Omental fat pad (tissue), 4 donors: ENCODE data around the gene DSG3. TPM values are rescaled to one million over a fixed set of nuclear protein-coding genes. Genes with fewer than 3 reads are reported as not detected.

Source experiments
- ATAC-seq: fragments of 150-250 bp; one replicate; pipeline ENCODE4 v1.9.1; 2016; ENCODE audit warnings: mild to moderate bottlenecking, moderate library complexity; ENCODE audit not compliant: low FRiP score
- DNase-seq: peaks from one replicate; pipeline ENCODE4 v3.0.0-alpha.2; 2019; ENCODE audit warnings: low spot score
- total RNA-seq, 4 donors: library from RNA; depleted of rRNA; stranded (reverse); fragments of >200 nt; gene quantifications; one replicate each; pipeline ENCODE4 v1.1.0, GENCODE V29; 2016
- TF ChIP-seq, protein P1 (sequence below), 3 donors: fragments of 450-650 bp; IDR thresholded peaks; one replicate each; pipeline ENCODE4 v1.5.1; 2016 to 2017; ENCODE audit warnings: antibody characterized with exemption in 3 of 3, mild to moderate bottlenecking in 3 of 3, moderate library complexity in 2 of 3

DSG3 gene
- total RNA-seq, 4 donors from 2014 or later, result not detected

DNA sequence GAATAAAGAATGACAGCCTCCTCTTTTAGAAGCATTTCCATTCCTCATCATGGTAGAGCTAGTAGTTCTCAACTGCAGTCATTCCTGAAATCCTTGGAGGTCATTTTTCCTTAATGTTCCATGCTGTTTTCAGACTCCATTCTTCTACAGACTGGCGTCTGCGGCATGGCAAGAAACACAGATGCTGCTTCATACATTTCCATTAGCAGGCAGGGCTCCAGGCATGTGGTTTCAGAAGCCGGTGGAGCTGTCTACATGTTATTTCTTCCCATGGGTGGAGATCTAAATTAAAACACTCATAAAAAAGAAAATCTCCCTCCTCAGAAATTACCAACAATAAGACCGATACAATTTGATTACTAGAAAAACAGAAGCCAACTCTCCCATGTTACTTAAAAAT, 6.0 kb upstream of the DSG3 start:
- TF ChIP-seq, protein P1, sequence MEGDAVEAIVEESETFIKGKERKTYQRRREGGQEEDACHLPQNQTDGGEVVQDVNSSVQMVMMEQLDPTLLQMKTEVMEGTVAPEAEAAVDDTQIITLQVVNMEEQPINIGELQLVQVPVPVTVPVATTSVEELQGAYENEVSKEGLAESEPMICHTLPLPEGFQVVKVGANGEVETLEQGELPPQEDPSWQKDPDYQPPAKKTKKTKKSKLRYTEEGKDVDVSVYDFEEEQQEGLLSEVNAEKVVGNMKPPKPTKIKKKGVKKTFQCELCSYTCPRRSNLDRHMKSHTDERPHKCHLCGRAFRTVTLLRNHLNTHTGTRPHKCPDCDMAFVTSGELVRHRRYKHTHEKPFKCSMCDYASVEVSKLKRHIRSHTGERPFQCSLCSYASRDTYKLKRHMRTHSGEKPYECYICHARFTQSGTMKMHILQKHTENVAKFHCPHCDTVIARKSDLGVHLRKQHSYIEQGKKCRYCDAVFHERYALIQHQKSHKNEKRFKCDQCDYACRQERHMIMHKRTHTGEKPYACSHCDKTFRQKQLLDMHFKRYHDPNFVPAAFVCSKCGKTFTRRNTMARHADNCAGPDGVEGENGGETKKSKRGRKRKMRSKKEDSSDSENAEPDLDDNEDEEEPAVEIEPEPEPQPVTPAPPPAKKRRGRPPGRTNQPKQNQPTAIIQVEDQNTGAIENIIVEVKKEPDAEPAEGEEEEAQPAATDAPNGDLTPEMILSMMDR (IDR thresholded peaks at IDR 0.05), result no peak
- DNase-seq (no peak), ATAC-seq (no peak)

DNA sequence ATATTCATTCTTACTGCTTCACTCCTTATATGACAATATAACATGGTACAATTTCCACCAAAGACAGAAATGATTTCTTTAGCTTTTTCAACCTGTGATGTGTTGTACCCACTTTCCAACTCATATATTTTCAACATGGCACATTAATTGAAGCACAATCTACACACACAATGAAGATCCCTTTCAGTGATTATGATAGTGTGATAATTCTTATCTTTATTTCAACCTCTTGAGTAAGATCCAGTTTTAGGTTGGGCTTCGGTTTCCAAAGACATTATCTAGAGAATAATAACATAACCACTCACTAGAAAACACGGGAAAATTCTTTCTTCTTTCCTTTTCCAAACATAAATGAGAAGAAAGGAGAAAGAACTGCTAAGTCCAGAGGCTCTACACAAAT, 3.4 kb upstream of the DSG3 start:
- DNase-seq (no peak), ATAC-seq (no peak)
- TF ChIP-seq, protein P1 (IDR thresholded peaks at IDR 0.05), result no peak

DNA sequence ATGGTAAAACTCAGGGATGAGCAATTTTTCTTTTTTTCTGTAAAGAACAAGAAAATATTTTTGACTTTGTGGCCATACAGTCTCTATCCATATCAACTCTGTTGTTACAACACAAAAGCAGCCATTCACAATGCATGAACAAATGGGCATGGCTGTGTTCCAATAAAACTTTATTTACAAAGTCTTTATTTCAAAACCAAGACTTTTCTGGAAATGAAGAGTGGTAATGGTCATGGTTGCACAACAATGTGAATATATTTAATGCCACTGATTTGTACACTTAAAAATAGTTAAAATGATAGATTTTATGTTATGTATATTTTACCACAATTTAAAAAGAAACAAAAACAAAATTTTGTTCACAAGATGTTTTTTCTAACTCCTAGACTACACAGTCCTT, 1.6 kb upstream of the DSG3 start:
- TF ChIP-seq, protein P1 (IDR thresholded peaks at IDR 0.05), result no peak
- no peak for ATAC-seq

DNA sequence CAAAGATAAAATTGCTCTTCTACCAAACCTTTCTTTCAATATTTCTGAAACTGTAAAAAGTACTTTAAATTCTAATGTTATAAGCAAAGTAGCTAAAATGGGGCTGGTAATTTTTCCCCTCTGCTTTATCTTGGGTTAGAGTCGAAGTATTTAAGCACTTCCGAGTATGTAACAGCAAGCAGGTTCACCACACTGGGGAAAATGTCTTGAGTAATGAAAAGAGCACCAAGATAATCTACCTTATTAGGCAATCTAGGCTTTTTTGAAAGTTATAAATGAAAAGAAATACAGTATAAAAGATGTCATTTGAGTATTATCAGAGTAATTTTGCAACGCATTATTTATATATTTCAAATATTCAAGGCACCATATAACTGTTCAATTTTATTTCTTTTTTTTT, 687 bp upstream of the DSG3 start:
- DNase-seq (no peak), ATAC-seq (no peak)
- TF ChIP-seq, protein P1 (IDR thresholded peaks at IDR 0.05), result no peak

More for the DNA sequence above, 1.6 kb upstream of the DSG3 start:
- no peak for DNase-seq

DNA sequence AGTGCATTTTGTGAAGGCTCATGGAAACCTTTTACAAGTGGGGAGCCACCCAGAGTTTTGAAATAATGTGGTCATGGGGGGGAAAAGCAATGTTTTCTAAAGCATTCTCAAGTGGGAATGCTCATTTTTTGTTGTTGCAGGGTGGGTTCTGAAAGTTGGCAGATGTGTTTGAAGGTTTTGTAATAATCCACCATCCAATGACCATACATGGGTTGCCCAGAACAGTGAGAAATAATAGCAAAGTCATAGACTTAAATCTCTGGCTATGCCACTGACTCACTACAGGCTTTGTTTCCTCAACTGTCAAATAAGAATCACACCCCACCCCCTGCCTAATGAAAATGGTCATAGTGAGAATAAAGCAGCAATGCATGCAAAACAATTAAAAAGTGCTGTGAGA, 2.9 kb downstream of the DSG3 start:
- DNase-seq, result no peak
- no peak for ATAC-seq
- TF ChIP-seq, protein P1 (IDR thresholded peaks at IDR 0.05), result no peak

DNA sequence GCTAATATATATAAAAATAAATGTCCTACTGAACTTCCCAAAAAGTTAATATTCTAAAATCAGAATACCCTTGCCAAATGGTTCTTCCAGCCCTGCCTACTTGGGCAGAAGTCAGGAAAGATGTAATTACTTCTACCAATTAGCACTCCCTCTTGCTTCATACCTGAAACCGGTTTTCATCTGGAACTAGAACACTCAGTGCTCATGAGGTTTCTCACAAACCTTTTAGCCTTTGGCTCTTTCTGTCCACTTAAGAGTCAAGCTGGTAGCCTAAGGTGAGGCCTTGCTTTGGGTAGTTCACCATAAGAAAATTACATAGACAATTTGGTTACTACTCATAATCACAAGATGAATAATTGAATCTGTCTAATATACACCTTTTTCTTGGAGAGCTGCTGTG, 4.1 kb downstream of the DSG3 start:
- TF ChIP-seq, protein P1 (IDR thresholded peaks at IDR 0.05), result no peak
- ATAC-seq (no peak), DNase-seq (no peak)

DNA sequence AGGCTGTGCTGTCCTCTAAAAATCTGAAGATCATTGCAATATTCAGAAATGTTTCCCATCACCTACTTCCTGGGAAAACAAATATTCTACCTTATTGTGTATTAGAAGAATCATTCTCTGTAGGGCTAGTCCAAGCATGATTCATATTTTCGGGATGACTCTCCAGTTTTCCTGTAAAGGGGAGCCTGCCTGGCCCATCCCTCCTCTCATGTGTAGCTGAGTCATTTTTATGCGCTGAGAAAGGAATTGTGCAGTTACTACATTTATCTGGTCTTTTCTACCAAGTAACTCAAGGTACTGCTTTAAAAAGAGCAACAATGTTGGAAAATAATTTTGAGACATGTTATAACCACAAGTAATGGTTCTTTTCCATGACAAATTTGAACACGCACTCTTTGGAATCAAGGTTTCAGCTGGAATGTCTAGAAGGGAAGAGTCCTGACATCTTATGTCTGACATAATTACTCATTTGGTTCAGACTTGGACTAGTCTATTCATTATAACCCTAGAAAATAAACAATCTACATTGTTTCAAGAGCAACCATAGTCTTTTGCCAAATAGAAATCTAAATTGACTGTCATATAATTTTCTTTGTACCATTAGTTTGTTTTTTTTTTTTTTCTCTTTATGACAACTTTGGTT, 6.6 kb downstream of the DSG3 start:
- ATAC-seq (peak; percentile 98), DNase-seq (no peak)
- TF ChIP-seq, protein P1 (IDR thresholded peaks at IDR 0.05), result no peak
